Mesenteric fat pad (tissue), 1 donor: Measurements from ENCODE around the gene KRTAP12-1. TPM values are rescaled to one million over a fixed set of nuclear protein-coding genes. Genes with fewer than 3 reads are reported as not detected.
"Not testable (repeated sequence)": the region's sequence is repeated elsewhere in the genome, so short reads cannot be mapped to it uniquely, and the experiment has no call there.

ENCODE experiments used
- DNase-seq: peaks from one replicate; pipeline ENCODE4 v3.0.0-alpha.2; 2020; ENCODE audit warnings: low spot score
- total RNA-seq: library from RNA; stranded (reverse); fragmentation: NEBNext Ultra II Directional; extraction: Animal tissue kit (Norgen Biotek cat#: 25700); gene quantifications from one replicate; pipeline ENCODE4 v1.2.1, GENCODE V29; 2021
- donor health status: DM: yes; HTN: yes; CAD: no.

KRTAP12-1 gene
- total RNA-seq, 1 donor from 2014 or later: not detected

DNA sequence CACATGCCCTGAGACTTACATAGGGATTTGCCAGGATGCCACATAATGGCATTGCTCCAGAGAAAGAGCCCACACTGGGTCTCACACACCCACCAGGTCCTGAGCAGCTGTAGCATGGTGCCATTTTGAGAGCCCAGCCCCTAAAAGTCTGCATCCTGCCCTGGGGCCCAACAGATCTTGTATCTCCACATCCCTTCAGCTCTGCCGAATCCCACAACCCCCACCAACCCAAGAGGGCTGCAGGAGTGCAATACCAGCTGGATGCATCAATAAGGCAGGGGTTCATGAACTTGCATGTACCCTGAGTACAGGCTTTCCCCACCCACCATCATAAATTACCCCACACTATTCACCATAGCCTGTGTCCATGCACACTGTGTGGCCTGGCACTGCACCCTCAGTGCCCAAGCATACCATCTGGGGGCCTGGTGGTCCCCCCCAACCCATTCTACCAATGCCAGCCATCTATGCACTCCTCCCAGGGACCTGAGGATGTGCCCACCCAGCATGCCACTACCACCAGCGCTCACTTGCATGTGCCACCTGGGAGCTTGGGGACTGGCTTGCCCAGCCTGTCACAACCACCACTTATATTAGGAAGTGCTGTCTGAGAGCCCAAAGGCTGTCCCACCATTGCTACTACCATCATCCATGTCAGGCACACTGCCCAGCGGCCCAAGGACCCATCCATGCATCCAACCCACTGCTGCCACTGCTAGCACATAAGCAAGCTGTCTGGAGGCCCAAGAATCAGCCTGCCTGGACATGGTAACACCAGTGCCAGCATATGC is 11.1 kb downstream of the KRTAP12-1 start:
- DNase-seq: no peak

- DNase-seq: no peak
Observed at GRCh38 chr21:44667612-44668011, 14.4 kb downstream of the KRTAP12-1 start.

- no peak for DNase-seq
Observed at GRCh38 chr21:44666401-44667320, 15.3 kb downstream of the KRTAP12-1 start, which contains the start of gene KRTAP12-2. TSS of gene KRTAP12-2 (minus strand) at chr21:44666927. CDS start at chr21:44666886, 41 bp downstream.

- no peak for DNase-seq
Observed at GRCh38 chr21:44664691-44665090, 17.3 kb downstream of the KRTAP12-1 start.

- DNase-seq: not testable (repeated sequence)
Observed at GRCh38 chr21:44661567-44661966, 20.4 kb downstream of the KRTAP12-1 start.

DNA sequence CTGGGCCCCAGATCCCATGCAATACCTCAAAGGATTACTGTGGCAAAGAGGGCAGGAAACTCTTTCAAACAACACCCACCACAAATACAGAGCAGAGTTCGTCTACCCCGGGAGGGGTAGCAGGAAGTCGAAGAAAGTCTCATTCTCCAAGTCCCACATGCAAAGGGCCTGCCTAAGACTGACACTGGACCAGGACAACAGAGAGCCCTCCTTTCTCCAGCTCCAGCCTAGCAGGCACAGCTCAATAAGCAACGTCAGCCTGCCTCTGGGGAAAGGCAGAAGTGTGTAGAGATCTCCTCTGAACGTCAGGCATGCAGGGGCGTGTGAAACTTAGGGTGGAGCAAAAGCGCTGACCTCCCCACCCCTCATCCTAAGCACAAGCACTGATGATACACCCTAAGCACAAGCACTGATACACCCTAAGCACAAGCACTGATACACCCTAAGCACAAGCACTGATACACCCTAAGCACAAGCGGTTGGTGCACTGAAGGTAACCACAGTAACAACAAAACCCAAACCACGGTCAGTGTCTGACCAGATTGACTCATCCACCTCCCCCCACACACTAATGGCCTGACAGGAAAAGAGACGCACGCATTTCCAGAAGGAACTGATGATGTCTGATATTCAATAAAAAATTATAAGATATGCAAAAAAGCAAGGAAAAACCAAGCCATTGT is 22.9 kb downstream of the KRTAP12-1 start:
- no peak for DNase-seq

- no peak for DNase-seq
Observed at GRCh38 chr21:44658541-44658910, 23.4 kb downstream of the KRTAP12-1 start.

- DNase-seq: no peak
Observed at GRCh38 chr21:44657635-44658540, 24.1 kb downstream of the KRTAP12-1 start, which contains the start of gene KRTAP12-3. TSS of gene KRTAP12-3 (plus strand) at chr21:44657932. CDS start at chr21:44657980, 48 bp downstream.

DNA sequence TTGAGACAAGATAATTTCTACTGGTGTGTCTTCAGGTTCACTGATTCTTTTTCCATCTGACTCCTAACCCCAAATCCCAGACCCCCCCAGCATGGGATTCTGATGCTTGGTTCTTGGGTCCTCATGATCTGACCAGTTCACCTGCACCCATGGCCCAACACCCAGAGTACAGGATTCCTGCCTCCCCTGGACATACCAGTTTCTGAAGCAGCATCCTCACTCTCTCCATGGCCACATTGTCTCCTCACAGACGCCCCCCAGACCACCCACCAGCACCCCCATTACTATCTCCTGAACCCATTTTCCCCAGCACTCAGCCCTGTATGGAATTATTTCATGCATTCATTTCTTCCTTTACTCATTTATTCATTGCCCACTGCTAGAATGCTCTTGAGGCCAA is 25.1 kb downstream of the KRTAP12-1 start:
- no peak for DNase-seq

GRCh38 chr21:44654576-44655175 is 27.3 kb downstream of the KRTAP12-1 start, which contains the start of gene KRTAP12-4:
TSS of gene KRTAP12-4 (minus strand) at chr21:44654659. CDS start at chr21:44654614, 45 bp downstream.
- no peak for DNase-seq

- no peak for DNase-seq
Observed at GRCh38 chr21:44653656-44654575, 28.0 kb downstream of the KRTAP12-1 start.

GRCh38 chr21:44653123-44653522 is 28.8 kb downstream of the KRTAP12-1 start:
- no peak for DNase-seq

DNA sequence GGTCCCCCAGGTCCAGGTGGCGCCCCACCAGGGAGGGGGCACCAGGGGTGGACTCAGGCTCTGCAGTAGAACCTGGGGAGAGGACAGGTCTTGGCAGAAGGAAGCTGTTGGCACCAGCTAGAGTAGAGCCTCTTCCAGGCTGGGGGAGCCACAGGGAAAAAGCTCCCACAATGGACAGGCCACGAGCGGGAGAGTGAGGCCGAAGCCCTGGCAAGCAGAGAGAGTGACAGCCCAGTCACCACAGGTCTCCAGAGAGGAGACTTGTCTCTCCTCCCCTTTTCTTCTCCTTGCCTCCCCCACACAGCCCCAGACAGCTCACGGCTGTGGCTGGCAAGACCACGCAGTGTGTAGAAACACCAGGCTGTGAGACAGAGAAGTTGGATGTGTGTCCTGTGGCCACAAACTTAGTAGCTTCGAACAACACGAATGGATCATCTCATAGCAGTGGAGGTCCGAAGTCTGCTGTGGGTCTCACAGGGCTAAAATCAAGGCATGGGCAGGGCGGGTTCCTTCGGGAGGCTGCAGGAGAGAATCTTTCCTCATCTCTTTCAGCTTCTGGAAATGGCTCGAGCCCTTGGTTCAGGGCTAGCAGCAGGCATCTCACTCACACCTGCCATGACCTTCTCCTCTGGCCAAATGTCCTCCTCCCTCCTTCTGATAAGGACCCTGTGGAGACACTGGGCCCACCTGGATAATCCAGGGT is 30.8 kb downstream of the KRTAP12-1 start:
- DNase-seq: no peak

DNA sequence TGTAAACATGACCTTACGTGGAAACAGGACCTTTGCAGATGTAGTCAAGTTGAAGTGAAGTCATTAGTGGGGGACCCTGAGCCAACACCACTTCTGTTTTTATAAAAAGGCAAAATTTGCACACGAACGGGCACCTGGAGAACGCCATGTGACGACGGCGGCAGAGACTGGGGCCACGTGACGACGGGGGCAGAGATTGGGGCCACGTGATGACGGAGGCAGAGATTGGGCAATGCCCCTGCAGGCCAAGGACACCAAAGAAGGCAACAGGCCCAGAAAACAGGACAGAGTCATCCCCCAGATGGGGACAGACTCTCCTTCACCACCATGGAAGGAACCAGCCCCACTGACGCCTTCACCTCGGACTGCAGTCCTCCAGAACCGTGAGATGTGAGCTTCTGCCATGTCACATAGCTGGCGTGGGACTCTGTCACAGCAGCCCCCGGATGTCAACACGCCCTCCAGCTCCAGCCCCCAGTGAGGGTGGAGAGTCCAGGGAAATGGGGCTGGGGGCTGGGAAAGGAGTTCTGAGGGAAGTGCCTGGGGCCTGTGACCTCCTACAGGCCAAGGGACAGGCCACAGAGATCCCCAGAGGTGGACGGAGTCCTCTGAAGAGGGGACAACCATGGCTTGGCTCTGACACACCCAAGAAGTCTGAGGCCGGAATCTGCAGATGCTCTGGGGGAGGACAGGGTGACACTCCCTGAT is 31.5 kb downstream of the KRTAP12-1 start:
- no peak for DNase-seq

GRCh38 chr21:44649521-44650100 is 32.4 kb downstream of the KRTAP12-1 start:
- DNase-seq: no peak

GRCh38 chr21:44648557-44649311 is 33.2 kb downstream of the KRTAP12-1 start:
- DNase-seq: no peak
